Ramos (cell line): ENCODE results near the gene MVB12B.

Experiments
- in situ Hi-C: fragments of 300-500 bp; cut with MboI; formaldehyde crosslinking; loops from one replicate; pipeline ENCODE4 v1.14.3; 2022; ENCODE audit warnings: low sequenced_read_pairs; ENCODE audit not compliant: unreplicated experiment

MVB12B gene

GRCh38 chr9:126508171-126508591, 181.6 kb downstream of the MVB12B start:
- in situ Hi-C loops = loop anchor here (10.0 kb wide), 1 partner anchor 187 kb away; no protein-coding TSS in a partner anchor

GRCh38 chr9:126508928-126509327, 182.3 kb downstream of the MVB12B start:
- in situ Hi-C loops = loop anchor here (10.0 kb wide), 1 partner anchor 186 kb away; no protein-coding TSS in a partner anchor

- in situ Hi-C loops = loop anchor here (10.0 kb wide), 1 partner anchor 185 kb away; no protein-coding TSS in a partner anchor
These were observed 183.1 kb downstream of the MVB12B start for GRCh38 chr9:126509718-126510117.

- in situ Hi-C loops = no loop called here
These were observed 183.9 kb downstream of the MVB12B start for GRCh38 chr9:126510564-126510963.

- in situ Hi-C loops = no loop called here
These were observed 184.8 kb downstream of the MVB12B start for GRCh38 chr9:126511411-126511810.

- in situ Hi-C loops = no loop called here
These were observed 186.8 kb downstream of the MVB12B start for GRCh38 chr9:126513159-126514036.

GRCh38 chr9:126514037-126514821, 187.6 kb downstream of the MVB12B start:
- in situ Hi-C loops = no loop called here

GRCh38 chr9:126515001-126515872, 188.6 kb downstream of the MVB12B start:
- in situ Hi-C loops = no loop called here

GRCh38 chr9:126515873-126516505, 189.4 kb downstream of the MVB12B start:
- in situ Hi-C loops = no loop called here

- in situ Hi-C loops = no loop called here
These were observed 189.9 kb downstream of the MVB12B start for GRCh38 chr9:126516561-126516935.

GRCh38 chr9:126516936-126517832, 190.6 kb downstream of the MVB12B start:
- in situ Hi-C loops = no loop called here

GRCh38 chr9:126517833-126518356, 191.3 kb downstream of the MVB12B start:
- in situ Hi-C loops = no loop called here

GRCh38 chr9:126518763-126519162, 192.1 kb downstream of the MVB12B start:
- in situ Hi-C loops = no loop called here

- in situ Hi-C loops = no loop called here
These were observed 193.2 kb downstream of the MVB12B start for GRCh38 chr9:126519660-126520420.

GRCh38 chr9:126520453-126520852, 193.8 kb downstream of the MVB12B start:
- in situ Hi-C loops = no loop called here

GRCh38 chr9:126521089-126521488, 194.5 kb downstream of the MVB12B start:
- in situ Hi-C loops = no loop called here

GRCh38 chr9:126521551-126521950, 194.9 kb downstream of the MVB12B start:
- in situ Hi-C loops = no loop called here
